ENCODE results near the gene MYO1D.
"Not testable (repeated sequence)": the region's sequence is repeated elsewhere in the genome, so short reads cannot be mapped to it uniquely, and the experiment has no call there.

The MYO1D gene

DNA sequence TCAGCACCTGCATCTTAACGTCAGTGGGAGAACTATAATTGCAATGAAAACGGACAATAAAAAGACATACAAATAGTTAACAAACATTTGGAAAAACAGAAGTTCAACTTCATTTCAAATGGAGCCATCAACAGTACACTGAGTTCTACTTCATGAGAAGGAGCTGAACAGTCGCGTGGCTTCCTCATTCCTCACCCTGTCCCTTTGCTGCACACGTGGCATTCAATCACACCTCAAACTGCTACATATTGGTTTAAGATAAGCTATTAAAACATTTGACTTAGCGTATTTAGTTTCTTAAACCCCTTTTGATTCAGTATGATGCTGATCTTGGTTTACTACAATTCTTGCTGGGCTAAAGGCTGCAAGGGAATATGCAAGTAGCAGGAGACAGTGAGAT, 313.3 kb downstream of the MYO1D start:
- no peak for DNase-seq

DNA sequence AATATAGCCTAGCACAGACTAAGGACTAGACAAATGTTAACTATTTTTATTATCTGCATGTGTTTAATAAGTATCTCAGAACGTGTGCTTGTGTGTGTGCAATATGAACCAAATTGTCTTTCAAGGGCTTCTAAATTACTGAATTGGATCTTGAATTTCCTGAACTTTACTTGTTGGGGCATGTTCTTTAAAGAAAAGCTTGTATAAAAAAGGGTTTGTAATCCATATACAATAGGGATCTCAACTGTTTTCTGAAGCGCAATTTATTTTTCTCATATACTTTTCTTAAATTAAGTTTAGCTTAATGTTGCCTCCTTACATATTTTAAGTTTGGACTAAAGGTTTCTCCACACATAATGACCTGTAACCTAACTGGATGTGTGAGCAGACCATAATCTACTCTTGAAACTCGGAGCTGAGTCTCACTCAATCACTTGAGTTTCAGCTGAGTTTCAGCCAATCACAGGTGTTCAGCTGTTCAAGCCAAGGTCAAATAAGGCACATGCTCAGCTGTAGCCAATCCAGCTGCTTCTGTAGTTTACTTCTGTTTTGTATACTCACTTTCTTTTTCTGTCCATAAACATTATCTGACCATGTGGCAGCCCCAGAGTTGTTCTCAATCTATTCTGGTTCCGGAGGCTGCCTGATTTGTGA, 317.8 kb downstream of the MYO1D start:
- no peak for DNase-seq

DNA sequence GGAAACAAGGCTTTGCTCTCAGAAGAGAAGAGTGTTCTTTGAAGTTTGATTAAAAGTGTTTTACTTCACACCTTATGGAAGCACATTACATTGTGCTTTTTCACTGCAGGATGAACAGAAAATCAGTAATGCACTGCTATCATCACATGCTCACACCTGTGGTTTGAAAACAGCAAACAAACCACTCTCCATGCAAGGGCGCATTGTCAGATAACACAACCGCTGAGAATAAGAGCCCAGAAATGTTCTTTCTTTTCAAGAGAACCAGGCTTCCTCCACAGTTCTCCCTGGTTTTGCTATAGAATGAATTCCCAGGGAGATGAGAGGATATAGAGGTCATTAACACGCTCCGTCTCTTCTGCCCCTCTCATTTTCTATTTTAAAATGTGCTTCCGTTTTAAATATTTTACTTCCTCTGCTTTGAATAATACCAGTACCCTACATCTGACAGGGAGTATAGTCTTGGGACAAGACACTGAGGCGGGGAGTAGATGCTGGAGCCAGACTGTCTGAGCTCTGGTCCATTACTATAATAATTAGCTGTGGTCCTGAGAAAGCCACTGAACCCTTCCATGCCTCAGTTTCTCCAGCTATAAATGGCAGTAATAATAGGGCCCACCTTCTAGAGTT, 318.5 kb downstream of the MYO1D start:
- DNase-seq = no peak

DNA sequence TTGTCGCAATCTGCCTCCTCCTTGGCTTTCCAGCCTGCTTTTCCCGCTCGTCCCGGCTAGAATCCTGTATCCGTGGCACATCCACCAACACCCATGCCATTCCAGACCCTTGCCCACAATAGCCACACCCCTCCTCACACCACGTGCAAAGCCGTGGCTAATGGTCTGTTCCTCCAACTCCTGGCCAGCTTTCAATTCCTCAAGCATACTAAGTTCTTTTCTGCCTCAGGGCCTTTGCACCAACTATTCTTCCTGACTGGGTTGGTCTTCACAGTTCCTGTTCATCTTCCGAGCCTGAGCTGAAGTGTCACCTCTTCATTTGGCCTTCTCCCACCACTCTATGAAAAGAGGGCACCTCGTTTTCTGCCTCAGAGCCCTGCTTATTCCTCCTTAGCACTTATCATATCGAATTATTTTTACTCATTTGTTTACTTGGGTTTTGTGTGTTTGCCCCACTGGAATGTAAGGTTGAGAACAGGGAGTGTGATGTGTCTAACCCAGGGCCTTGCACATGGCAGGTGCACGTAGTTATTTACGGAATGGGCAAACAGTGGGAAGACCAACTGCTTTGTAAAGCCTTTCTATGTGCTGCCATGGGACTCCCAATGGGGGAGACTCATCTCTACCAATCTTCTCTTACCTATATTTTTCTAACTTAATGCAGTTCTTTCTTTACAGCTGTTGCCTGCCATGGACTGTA, 321.2 kb downstream of the MYO1D start:
- no peak for DNase-seq

DNA sequence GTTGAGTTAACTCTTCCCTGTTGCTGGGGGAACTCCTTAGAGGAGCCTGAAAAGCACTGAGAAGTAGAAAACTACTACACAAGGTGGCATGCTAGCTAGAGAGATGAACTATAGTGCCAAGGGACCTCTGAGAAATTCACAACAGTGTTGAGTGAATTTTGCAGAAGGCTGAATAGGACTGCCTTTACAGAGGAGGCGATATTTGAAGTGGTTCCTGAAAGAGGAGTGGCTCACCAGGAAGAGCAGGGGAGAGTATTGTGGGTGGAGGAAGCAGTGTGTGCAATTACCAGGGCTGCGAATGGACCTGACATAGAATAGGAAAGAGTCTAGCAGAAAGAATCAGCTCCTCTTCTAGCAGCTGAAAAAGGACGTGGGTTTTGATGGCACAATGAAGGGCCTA, 323.8 kb downstream of the MYO1D start:
- no peak for DNase-seq

DNA sequence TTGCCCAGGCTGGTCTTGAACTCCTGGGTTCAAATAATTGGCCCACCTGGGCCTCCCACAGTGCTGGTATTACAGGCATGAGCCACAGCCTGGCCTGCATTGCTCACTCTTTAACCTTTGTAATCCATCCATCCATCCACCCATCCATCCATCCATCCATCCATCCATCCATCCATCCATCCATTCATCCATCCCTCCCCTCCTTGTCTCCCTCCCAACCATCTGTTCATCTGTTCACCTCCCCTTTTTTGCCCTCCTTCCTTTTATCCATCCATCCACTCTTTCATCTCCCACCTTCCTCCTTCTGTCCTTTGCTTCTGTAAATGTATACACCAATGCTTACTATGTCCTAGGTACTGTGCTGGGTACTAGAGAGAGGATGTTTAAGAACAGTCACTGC, 324.6 kb downstream of the MYO1D start:
- no peak for DNase-seq

DNA sequence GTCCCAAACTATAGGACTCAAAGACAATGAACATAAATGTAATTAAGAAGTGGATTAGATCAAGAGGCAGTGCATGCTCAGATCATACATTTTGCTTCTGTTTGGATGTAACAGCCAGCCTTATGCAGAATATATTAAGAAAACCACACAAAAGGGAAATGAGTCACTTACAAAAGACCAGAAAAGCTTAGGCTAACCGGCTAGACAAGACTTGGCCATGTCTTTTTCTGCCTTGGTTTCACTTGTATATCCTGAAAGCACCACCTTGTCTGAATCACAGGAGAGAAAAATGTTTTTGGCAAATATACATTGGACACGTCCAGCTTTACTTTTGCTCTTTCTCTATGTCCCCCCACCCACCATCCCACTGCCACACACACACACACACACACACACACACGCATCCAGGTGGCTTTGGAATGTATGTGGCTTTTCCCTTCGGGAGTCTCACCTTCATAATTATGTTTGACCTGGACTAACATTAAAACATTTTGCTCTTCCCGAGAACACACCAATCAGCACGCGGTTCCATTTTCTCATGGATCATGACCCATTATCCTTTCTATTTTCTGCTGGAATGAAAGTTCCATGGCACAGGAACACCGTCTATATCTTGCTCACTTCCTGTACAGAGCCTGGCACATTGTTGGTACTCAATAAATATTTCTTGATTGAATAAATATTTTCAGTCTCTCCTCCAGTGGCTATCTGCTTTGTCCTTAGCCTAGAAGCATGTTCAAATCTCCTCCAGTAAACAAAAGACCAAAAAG, 325.6 kb downstream of the MYO1D start:
- no peak for DNase-seq

DNA sequence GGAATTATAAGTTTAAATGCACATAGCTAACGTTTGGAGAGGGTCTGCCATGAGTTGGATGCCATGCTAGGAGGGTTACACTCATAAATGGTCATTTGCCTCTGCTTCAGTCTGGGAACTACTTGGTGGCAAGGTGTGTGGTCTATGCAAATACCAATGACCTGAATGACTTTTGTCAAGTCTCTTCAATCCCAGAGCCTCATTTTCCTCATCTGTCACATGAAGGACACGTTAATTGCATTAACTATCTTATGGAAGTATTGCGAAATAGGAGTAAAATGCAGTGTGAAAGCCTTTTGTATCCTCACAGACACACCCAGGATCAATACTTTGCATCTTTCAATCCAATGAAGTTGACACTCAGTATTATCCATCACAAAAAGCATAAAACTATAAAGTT, 327.4 kb downstream of the MYO1D start:
- DNase-seq = no peak

DNA sequence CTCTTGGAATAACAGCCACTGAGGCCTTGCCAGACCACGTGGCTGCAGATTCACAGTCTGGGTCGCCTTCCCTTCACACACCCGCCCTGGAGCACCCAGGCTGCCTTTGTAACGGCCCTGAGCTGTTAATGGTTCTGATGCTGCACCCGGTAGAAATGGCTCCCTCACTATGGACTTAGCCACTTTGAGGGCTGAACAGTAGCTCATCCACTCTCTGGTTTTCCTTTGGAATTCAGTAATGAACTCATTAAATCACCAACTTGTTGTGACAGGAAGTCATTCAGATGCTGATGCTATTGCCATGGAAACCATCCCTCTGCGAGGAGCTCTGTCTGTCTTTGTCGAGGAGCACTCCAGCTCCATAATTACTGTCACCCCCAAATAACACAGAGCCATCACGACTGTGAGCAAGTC, 330.9 kb downstream of the MYO1D start:
- no peak for DNase-seq

DNA sequence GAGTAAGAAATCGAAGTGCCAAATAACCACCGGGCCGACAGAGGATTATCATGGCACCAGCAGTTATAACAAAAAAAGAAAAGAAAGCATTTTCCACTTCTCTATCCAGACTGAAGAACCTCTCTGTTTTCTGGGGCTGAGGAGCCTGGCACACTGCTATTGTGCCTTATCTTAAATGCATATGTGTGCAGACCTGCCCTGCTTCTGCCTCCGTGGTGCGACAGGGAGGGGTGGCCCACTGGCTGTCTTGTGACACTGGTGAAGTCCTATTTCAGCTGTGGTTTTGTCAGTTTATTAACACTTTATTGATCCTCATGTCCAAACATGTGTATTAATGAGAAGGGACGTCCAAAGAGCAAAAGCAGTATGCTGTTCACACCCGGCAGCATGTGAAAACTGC, 334.7 kb downstream of the MYO1D start:
- DNase-seq = no peak

DNA sequence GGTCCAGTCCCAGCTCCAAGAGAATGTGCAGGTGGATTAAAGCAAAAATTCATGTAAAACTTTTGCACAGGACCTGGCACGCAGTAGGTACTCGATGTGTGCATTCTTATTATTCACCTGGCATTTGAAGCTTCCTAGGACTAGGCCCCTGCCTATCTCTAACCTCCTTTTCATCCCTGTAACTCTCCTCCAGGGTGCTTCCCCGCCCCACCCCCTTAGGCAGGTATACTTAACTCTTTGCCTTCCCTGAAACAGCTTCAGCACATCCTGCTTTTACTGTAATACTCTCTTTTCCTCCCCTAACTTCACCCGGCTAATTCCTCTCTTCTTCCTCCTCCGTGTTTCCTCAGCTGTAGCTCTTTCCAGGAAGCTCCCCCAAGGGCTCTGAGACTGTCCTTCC, 335.3 kb downstream of the MYO1D start:
- no peak for DNase-seq

DNA sequence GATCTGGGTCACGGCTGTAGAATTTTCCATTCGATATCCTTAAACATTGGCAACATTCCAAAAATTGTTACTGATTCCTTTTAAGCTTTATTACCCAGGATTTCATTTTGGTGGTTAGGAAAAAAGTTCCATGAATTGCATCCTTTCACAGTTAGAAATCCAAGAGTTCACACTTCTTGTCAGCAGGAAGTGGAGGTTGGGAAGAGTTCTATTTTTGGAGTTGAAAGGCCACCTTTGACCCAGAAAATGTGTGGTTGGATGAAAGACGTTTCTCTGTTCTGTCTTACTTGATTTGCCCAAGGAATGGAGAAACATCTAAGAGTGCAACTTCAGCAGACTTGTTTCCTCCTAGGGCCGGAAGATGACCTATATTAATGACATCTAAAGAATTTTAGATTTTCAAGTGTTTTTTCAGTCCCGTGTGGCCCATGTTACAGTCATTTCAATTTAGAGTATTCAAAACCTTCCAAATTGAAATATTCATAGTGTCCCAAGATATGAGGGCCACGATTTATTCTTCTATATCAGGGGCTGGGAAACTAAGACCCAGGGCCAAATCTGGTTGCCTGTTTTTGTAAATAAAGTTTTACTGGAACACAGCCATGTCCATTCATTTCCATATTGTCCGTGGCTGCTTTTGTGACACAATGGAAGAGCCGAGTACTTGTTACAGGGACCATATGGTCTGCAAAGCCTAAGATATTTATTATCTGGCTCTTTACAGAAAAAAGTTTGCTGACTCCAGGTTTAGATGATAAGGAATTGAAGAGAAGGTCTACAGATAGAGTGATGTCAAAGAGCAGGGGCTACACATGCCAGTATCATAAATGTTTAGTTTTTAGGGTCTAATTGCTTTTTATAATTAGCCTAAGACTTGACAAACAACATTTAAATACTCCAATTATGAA, 339.9 kb downstream of the MYO1D start:
- no peak for DNase-seq

DNA sequence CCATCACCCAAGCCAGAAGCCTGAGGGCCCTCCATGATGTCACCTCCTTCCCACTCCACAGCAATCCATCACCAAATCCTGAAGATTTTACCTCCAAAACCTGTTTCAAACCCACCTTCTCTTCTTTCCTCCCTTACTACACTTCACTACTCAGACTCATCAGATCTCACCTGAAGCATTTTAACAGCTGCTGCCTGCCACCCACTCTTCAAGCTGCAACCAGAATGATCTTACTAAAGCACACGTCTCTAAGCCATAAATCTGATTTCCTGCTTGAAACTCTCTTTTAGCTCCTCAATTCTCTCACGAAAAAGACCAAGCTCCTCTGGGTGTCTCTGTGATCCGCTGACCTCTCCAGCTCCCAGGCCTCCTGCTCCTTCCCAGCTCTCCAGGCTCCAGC, 343.6 kb downstream of the MYO1D start:
- DNase-seq = no peak

DNA sequence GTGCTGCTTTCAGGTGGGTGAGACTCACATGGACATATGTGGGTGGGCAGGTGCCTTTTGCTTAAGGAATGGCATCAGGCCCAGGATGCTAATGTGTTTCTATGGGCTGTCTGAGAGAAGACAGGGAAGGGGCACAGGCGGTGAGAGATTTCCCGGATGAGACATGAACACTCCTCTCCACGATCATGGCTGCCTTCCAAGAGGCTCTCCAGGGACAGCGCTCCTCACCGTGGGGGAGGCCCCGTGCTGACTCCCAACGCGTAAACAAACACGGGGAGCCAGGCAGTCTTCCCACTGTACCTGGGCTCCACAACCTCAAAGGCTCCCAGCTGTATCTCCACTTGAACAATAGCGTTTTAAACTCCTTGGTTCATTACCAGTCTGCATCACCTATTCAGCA, 347.3 kb downstream of the MYO1D start:
- DNase-seq = no peak

DNA sequence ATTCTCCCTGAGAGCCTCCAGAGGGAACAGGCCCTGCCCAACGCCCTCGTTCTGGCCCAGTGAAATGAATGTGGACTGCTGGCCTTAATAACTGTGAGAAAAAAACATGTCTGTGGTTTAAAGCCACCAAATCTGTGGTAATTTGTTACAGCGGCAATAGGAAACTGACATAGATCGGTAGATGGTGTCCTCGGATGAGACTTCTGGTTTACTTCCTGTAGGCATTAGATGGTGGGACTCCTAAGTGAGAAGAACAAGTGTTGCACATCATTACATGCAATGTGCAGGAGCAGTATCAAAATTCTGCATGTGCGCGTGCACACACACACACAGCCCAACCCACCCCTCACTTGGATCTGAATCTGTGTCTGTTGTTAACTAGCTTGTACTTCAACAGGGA, 348.1 kb downstream of the MYO1D start:
- DNase-seq = no peak

DNA sequence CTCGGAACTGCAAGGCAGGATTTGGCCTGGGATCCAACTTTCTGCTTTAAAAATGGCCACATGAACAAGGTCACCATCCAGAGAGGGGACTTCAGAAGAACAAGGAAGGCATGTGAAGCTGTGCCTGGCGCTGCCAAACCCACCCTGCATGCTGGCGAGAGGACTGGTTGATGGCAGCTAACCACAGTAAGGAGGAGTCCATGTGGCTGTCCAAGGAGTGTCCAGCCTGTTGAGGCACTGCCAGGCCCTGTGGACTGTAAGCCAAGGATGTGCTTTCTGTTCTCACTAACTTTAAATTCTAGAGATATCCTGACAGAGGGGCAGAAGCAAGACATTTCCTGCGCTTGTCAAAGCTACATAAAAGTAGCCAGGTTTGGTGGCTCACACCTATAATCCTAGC, 349.8 kb downstream of the MYO1D start:
- DNase-seq = no peak

DNA sequence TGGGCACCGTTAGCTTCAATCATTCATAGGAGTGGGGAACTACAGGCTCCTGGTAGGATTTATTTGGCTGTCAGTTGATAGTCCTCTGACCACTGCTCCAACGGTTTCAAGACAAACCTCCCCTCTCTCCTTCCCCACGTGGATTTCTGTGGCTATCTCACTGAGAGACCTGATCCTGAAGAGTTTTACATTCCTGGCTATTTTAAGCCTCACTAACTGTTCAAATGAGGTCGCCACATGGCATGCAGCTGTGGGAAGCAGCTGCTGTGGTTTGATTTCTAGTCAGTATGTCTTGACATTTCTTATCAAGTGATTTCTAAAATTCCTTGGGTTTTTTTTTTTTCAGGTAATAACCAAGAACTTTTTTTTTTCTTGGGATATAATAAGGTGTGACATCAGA, 351.8 kb downstream of the MYO1D start:
- no peak for DNase-seq

DNA sequence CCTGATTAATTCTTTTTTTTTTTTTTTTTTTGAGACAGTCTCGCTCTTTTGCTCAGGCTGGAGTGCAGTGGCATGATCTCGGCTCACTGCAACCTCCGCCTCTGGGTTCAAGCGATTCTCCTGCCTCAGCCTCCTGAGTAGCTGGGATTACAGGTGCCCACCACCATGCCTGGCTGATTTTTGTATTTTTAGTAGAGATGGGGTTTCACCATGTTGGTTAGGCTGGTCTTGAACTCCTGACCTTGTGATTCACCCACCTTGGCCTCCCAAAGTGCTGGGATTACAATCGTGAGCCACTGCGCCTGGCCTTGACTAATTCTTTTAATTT, 352.4 kb downstream of the MYO1D start:
- DNase-seq = not testable (repeated sequence)

DNA sequence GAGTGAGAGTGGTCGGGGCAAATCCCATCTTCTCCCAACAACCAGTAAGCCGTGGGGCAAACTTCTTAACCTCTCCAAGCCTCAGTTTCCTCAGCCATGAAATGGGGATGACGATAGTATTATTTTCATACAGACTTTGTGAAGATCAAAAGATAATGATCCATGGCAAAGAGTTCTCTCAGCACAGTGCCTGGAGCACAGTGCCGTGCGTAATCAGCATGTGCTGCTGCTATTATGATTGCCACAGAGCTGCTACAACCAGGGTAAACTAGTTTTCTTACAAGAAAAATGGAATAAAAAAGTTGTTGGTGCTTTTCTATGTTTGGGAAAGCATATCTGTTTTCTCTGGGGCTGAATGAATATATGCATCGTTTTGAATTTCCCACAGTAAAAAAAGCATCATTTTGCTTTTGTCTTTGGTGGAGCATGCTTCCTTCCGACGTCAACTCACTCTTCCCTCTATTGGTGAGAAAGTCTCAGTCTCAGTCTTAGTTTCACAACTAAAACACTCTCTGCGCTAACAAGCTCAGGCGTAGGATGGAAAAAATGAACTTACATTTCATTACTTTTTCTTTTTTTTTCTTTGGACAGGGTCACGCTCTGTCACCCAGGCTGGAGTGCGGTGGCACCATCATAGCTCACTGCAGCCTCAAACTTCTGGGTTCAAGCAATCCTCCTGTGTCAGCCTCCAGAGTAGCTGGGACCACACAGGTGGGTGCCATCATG, 352.9 kb downstream of the MYO1D start:
- no peak for DNase-seq

DNA sequence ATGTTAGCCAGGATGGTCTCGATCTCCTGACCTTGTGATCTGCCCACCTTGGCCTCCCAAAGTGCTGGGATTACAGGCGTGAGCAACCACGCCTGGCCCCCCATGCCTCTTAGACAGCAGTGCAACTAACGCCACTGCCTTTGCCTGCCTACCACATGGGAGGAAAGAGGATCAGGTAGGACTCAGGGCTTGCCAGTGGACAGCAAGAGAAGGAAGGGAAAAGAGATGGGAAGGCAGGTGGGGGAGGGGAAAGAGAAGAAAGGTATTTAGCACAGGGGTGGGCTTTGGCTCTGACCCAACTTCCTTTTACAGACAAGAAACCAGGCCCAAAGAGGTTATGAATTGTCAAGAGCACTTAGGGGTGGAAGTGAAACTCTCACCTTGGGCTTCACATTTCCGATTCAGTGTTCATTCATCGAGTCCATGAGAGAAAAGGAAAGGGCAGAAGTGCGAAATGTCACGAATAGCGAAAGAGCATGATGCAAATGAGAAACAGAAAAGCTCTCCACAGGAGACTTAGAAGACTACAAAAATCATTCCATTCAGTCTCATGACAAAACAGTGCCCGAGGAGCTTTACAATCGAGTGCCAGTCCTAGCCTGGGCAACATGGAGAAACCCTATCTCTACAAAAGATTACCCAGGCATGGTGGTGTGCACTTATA, 353.8 kb downstream of the MYO1D start:
- no peak for DNase-seq

DNA sequence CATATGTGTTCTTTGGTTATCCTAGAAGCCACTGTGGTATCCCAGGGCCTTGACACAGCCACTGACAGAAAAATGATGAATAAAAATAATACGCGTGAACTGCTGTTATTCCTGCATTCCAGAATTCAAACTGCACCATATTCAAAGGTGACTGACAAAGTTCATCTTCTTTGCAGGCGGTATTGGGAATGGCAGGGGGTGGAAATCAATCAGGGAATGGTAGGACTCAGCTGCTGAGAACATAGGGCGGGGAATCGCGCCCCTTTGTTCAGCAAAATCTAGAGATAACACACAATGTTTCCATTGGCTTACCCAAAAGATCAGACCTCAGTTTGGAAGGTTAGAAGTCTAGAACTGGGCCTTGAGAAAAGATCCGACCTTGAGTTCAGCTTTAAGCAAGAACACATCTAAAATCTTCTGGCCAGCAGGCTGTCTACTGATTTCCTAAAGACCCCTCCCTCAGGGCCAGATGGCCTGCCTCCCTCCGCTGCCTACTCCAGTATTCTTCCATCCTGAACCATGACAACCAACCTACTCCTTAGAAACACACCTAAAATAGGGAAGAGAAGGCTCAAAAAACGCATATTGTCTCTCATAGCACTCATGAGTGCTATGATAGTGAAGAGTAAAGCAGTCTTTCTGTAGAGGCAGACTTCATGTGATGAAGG, 356.1 kb downstream of the MYO1D start:
- no peak for DNase-seq

Measured in activated gamma-delta T cell (primary cell).